ENCODE data around the gene TEX14.
A peak's percentile ranks its signal among the peaks of the same experiment; 100 is the strongest.

The TEX14 gene

GRCh38 chr17:58521680-58522079 is 170.2 kb downstream of the TEX14 start:
- no peak for DNase-seq (ENCODE audit: low read depth)
- TF ChIP-seq CTCF (IDR thresholded peaks at IDR 0.05; ENCODE audit: low read length, missing control alignments), result no peak
- H3K4me3 ChIP-seq (replicated peaks; ENCODE audit: low read depth, low read length), result no peak overlapping the region

GRCh38 chr17:58520843-58521430 is 170.9 kb downstream of the TEX14 start:
- DNase-seq (ENCODE audit: low read depth), result peak; percentile 34
- H3K4me3 ChIP-seq (replicated peaks; ENCODE audit: low read depth, low read length), result no peak overlapping the region
- peak; percentile 54 for TF ChIP-seq CTCF (IDR thresholded peaks at IDR 0.05; ENCODE audit: low read length, missing control alignments)

GRCh38 chr17:58517928-58518609 is 173.8 kb downstream of the TEX14 start:
- peak overlapping the region; percentile 86 for H3K4me3 ChIP-seq (replicated peaks; ENCODE audit: low read depth, low read length)
- peak; percentile 100 for DNase-seq (ENCODE audit: low read depth)
- no peak for TF ChIP-seq CTCF (IDR thresholded peaks at IDR 0.05; ENCODE audit: low read length, missing control alignments)

- TF ChIP-seq CTCF (IDR thresholded peaks at IDR 0.05; ENCODE audit: low read length, missing control alignments), result no peak
- peak overlapping the region; percentile 86 for H3K4me3 ChIP-seq (replicated peaks; ENCODE audit: low read depth, low read length)
- no peak for DNase-seq (ENCODE audit: low read depth)
Measured at GRCh38 chr17:58517378-58517927, 174.4 kb downstream of the TEX14 start.

GRCh38 chr17:58516644-58517377 is 175.0 kb downstream of the TEX14 start:
- no peak for DNase-seq (ENCODE audit: low read depth)
- peak overlapping the region; percentile 86 for H3K4me3 ChIP-seq (replicated peaks; ENCODE audit: low read depth, low read length)
- TF ChIP-seq CTCF (IDR thresholded peaks at IDR 0.05; ENCODE audit: low read length, missing control alignments), result no peak

GRCh38 chr17:58515286-58515685 is 176.6 kb downstream of the TEX14 start:
- no peak overlapping the region for H3K4me3 ChIP-seq (replicated peaks; ENCODE audit: low read depth, low read length)

More at GRCh38 chr17:58515286-58515685, 176.6 kb downstream of the TEX14 start:
- TF ChIP-seq CTCF (IDR thresholded peaks at IDR 0.05; ENCODE audit: low read length, missing control alignments), result no peak
- no peak for DNase-seq (ENCODE audit: low read depth)
